OCI-LY3 (cell line): Measurements from ENCODE around the gene ZC3H10.

Experiments used
- CTCF ChIP-seq: fragments of 200-600, 300-600 bp; sonication (generic); IDR thresholded peaks from 2 replicates; pipeline ENCODE4 v1.5.1; 2014; ENCODE audit warnings: antibody characterized with exemption, low read length, low read depth
- EZH2phosphoT487 ChIP-seq: fragments of 200-600 bp; shearing (Covaris generic); IDR thresholded peaks from 2 replicates; pipeline ENCODE4 v1.6.1; 2018; ENCODE audit warnings: antibody characterized with exemption, mixed run types, low read depth

GRCh38 chr12:56152132-56152755, 34.2 kb downstream of the ZC3H10 start, which contains the start of gene MYL6B:
- TF ChIP-seq CTCF (no peak), EZH2phosphoT487 (no peak)
